Panc1 (cell line): ENCODE results near the gene ITPA. TPM values are rescaled to one million over a fixed set of nuclear protein-coding genes. Genes with fewer than 3 reads are reported as not detected.

ENCODE experiments used
- ATAC-seq: fragments of 200-7000 bp; cut with Tn5 transposase; 2 replicates; pipeline ENCODE4 v1.9.1; 2020; ENCODE audit warnings: mild to moderate bottlenecking, moderate library complexity
- BruUV-seq: library from RNA; stranded (reverse); fragments of 400-500 nt; replicated peaks from 2 replicates; lab custom pipeline; 2021; lab: Mats Ljungman, UMichigan
- CTCF ChIA-PET: fragments of 300-600 bp; sonication (Branson Sonifier 250); formaldehyde crosslinking; loops from one replicate; lab custom pipeline; 2022; ENCODE audit warnings: antibody characterized with exemption; lab: Charles Lee
- POLR2A ChIA-PET: fragments of 300-600 bp; sonication (Branson Sonifier 250); formaldehyde crosslinking; loops from one replicate; lab custom pipeline; 2022; ENCODE audit warnings: antibody characterized with exemption; lab: Charles Lee
- DNase-seq: peaks from one replicate; pipeline ENCODE4 v3.0.0-alpha.2; 2010; ENCODE audit warnings: low read depth, low spot score
- H3K27ac ChIP-seq: 2 replicates; pipeline ENCODE4 v1.5.1; 2011; ENCODE audit warnings: mild to moderate bottlenecking, low read length, inconsistent platforms
- H3K27me3 ChIP-seq: fragments of 200-500 bp; sonication (Bioruptor generic); 2 replicates; pipeline ENCODE4 v1.6.0; 2014; ENCODE audit warnings: low read length, inconsistent platforms; ENCODE audit not compliant: control insufficient read depth, insufficient read depth
- H3K36me3 ChIP-seq: fragments of 200-500 bp; sonication (Bioruptor generic); 2 replicates; pipeline ENCODE4 v1.5.1; 2014; ENCODE audit warnings: inconsistent platforms, mild to moderate bottlenecking, low read length, moderate library complexity; ENCODE audit not compliant: control insufficient read depth, insufficient read depth
- H3K4me1 ChIP-seq: 2 replicates; pipeline ENCODE4 v1.5.1; 2011; ENCODE audit warnings: inconsistent platforms, mild to moderate bottlenecking, low read length, moderate library complexity; ENCODE audit not compliant: control insufficient read depth, insufficient read depth
- H3K4me3 ChIP-seq, 2 experiments: 2 replicates each; pipeline ENCODE4 v1.5.1; 2011 to 2012; ENCODE audit warnings: low read depth in 2 of 2, low read length in 2 of 2, mild to moderate bottlenecking in 2 of 2, inconsistent platforms in 1 of 2, moderate library complexity in 1 of 2
- H3K9me3 ChIP-seq: fragments of 200-500 bp; sonication (Bioruptor generic); 2 replicates; pipeline ENCODE4 v1.5.1; 2014; ENCODE audit warnings: low read depth, mild to moderate bottlenecking, inconsistent platforms, low read length, moderate library complexity; ENCODE audit not compliant: control insufficient read depth, insufficient read depth
- POLR2AphosphoS5 ChIP-seq: IDR thresholded peaks from 2 replicates; pipeline ENCODE4 v1.6.1; 2012; ENCODE audit warnings: mild to moderate bottlenecking, low read depth, low read length, moderate library complexity
- SIN3A ChIP-seq: IDR thresholded peaks from 2 replicates; pipeline ENCODE4 v1.6.1; 2012; ENCODE audit warnings: low read depth, mild to moderate bottlenecking, low read length, moderate library complexity, borderline replicate concordance; ENCODE audit not compliant: insufficient read depth
- TCF7L2 ChIP-seq: IDR thresholded peaks from 2 replicates; pipeline ENCODE4 v1.6.1; 2011; ENCODE audit warnings: mild to moderate bottlenecking, low read depth, low read length, inconsistent platforms
- in situ Hi-C: cut with HindIII; loops from 2 replicates; pipeline ENCODE4 v1.10.0; 2016; ENCODE audit warnings: low sequenced_read_pairs, low pct_unique_long_range_greater_than_20kb
- intact Hi-C: fragments of 100-400 bp; cut with micrococcal nuclease; formaldehyde crosslinking; loops from one replicate; pipeline ENCODE4 v1.10.0; 2022; ENCODE audit not compliant: unreplicated experiment
- total RNA-seq: library from RNA; stranded (reverse); gene quantifications from one replicate; pipeline ENCODE4 v1.2.1, GENCODE V29; 2021; ENCODE audit not compliant: unreplicated experiment
- TF ChIP-seq, protein P1 (sequence below), 2 experiments: IDR thresholded peaks; 2 replicates each; pipeline ENCODE4 v1.6.1; 2011 to 2012; ENCODE audit warnings: low read depth in 2 of 2, control low read depth in 1 of 2, low read length in 1 of 2, mild to moderate bottlenecking in 1 of 2, moderate library complexity in 1 of 2; ENCODE audit not compliant: insufficient read depth in 1 of 2
- TF ChIP-seq, protein P2 (sequence below): fragments of 450-650 bp; IDR thresholded peaks from 2 replicates; pipeline ENCODE4 v1.5.1; 2017; ENCODE audit warnings: mild to moderate bottlenecking

The ITPA gene
- total RNA-seq, 1 experiment from 2014 or later: 107 TPM

DNA sequence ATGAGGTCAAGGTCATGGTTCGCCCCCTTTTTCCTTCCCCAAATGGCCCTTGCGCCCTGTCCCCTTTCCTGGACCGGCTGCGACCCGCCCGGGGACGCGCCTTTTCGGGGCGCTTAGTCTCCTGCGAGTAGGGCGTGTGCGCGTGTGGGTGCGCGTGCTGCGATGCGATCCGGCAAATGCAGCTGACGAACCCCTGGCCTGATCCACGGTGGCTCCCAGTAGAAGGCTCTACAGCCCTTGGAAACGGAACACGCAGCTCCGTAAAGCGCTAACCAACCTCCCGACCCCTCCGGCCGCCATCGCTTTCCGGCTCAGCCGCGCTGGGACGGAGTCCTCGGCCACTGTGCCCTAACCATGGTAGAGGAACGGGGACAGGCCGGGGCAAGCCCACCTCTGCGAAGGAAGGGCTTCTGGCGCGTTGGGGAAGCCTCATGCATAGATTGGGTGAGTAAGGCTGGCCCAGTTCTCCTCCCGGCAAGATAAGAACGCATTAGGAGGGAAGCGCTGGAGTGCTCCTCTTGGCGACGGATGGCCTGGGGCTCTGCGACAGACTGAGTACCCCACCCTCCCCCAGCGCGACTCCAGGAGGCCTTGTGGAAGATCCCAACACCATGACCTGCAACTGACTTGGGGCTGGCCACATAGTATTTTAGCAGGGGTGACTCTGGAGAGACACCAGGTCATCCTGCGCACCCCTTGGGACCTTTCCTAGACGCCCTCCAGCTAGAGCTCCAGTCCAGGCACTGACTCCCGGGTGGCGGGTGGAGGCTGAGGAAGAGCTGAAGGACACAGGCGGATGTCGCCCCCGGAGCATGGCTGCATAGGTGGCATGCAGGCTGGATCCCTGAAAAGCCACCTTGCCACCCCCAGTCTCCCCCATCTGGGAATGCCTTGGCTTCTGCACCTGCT is 30.8 kb downstream of the ITPA start:
- ChIA-PET CTCF (interaction anchor here (1.2 kb wide), 1 partner anchor 24 kb away, joined by 3 read pairs; no protein-coding TSS in a partner anchor), POLR2A (interaction anchor here (1.3 kb wide), 1 partner anchor 17 kb away, joined by 4 read pairs; no protein-coding TSS in a partner anchor)
- Histone ChIP-seq H3K9me3 (no peaks in the 10 kb centered on the region), H3K27me3 (no peaks in the 10 kb centered on the region), H3K4me3 (peak overlapping the region; percentile 70 to 85), H3K4me1 (peaks cover 23% of the 10 kb centered on the region), H3K36me3 (no peaks in the 10 kb centered on the region; the same call in 1 of the 2 replicates), H3K27ac (peak overlapping the region; percentile 55)
- TSS peak; percentile 65 for BruUV-seq
- no peak for DNase-seq
- intact Hi-C loops: no loop called here
- no peak for ATAC-seq
- in situ Hi-C loops: no loop called here
- TF ChIP-seq, protein P1, sequence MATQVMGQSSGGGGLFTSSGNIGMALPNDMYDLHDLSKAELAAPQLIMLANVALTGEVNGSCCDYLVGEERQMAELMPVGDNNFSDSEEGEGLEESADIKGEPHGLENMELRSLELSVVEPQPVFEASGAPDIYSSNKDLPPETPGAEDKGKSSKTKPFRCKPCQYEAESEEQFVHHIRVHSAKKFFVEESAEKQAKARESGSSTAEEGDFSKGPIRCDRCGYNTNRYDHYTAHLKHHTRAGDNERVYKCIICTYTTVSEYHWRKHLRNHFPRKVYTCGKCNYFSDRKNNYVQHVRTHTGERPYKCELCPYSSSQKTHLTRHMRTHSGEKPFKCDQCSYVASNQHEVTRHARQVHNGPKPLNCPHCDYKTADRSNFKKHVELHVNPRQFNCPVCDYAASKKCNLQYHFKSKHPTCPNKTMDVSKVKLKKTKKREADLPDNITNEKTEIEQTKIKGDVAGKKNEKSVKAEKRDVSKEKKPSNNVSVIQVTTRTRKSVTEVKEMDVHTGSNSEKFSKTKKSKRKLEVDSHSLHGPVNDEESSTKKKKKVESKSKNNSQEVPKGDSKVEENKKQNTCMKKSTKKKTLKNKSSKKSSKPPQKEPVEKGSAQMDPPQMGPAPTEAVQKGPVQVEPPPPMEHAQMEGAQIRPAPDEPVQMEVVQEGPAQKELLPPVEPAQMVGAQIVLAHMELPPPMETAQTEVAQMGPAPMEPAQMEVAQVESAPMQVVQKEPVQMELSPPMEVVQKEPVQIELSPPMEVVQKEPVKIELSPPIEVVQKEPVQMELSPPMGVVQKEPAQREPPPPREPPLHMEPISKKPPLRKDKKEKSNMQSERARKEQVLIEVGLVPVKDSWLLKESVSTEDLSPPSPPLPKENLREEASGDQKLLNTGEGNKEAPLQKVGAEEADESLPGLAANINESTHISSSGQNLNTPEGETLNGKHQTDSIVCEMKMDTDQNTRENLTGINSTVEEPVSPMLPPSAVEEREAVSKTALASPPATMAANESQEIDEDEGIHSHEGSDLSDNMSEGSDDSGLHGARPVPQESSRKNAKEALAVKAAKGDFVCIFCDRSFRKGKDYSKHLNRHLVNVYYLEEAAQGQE (IDR thresholded peaks at IDR 0.05; ENCODE audit: insufficient read depth in 1 of 2, low read depth in 2 of 2, low read length in 1 of 2): no peak

DNA sequence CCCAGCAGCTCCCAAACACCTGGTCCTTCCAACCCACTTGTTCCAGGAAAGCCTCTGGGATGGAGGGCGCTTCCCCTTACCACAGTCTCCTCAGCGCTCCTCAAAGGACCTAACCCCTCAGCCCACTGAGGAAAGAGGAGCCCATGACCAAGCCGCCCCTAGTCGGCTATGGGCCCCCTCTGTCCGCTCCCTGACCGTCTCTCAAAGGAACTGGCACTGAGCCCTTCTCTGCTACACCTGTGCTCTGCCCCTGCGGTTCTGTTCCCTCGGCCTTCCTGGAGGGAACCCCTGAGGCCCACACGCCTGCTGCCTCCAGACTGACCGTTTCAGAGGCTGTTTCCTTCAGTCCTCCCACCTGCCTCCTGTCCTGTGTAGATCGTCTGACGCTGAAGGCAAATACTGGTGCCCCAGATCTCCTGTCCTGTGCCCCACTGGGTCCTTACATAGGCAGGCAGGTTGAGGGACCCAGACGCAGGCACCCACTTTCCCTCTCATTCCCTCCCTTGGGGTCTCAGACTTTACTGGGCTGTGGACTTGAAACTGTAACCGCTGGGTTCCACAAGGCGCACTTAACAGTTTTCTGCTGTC is 31.6 kb downstream of the ITPA start:
- H3K9me3 ChIP-seq: no peaks in the 10 kb centered on the region
- peak overlapping the region in 1 of 2 experiments; percentile 85; a peak in 1 of 4 replicates for H3K4me3 ChIP-seq
- intact Hi-C loops (no loop called here), in situ Hi-C loops (no loop called here)
- no peak for ATAC-seq
- H3K27ac ChIP-seq: peak overlapping the region; percentile 20; the same call in 1 of the 2 replicates
- ChIA-PET POLR2A (no interaction called here), CTCF (interaction anchor here (1.2 kb wide), 1 partner anchor 23 kb away, joined by 3 read pairs; no protein-coding TSS in a partner anchor)
- BruUV-seq: no TSS peak
- no peaks in the 10 kb centered on the region for H3K27me3 ChIP-seq
- DNase-seq: no peak
- H3K36me3 ChIP-seq: no peaks in the 10 kb centered on the region; the same call in 1 of the 2 replicates
- no peak for TF ChIP-seq SIN3A
- TF ChIP-seq, protein P1 (IDR thresholded peaks at IDR 0.05; ENCODE audit: insufficient read depth in 1 of 2, low read depth in 2 of 2, low read length in 1 of 2): no peak
- no peak for TF ChIP-seq TCF7L2
- TF ChIP-seq, protein P2, sequence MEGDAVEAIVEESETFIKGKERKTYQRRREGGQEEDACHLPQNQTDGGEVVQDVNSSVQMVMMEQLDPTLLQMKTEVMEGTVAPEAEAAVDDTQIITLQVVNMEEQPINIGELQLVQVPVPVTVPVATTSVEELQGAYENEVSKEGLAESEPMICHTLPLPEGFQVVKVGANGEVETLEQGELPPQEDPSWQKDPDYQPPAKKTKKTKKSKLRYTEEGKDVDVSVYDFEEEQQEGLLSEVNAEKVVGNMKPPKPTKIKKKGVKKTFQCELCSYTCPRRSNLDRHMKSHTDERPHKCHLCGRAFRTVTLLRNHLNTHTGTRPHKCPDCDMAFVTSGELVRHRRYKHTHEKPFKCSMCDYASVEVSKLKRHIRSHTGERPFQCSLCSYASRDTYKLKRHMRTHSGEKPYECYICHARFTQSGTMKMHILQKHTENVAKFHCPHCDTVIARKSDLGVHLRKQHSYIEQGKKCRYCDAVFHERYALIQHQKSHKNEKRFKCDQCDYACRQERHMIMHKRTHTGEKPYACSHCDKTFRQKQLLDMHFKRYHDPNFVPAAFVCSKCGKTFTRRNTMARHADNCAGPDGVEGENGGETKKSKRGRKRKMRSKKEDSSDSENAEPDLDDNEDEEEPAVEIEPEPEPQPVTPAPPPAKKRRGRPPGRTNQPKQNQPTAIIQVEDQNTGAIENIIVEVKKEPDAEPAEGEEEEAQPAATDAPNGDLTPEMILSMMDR: no peak
- TF ChIP-seq POLR2AphosphoS5: no peak
- H3K4me1 ChIP-seq: peaks cover 19% of the 10 kb centered on the region
